MCF 10A (cell line): ENCODE results near the gene ARHGAP9. TPM values are rescaled to one million over a fixed set of nuclear protein-coding genes. Genes with fewer than 3 reads are reported as not detected.

Source experiments
- BruUV-seq: library from RNA; stranded (reverse); fragments of 400-500 nt; replicated peaks from 2 replicates; lab custom pipeline; 2021; lab: Mats Ljungman, UMichigan
- CTCF ChIA-PET: fragments of 300-600 bp; sonication (Branson Sonifier 250); formaldehyde crosslinking; extraction: SDS; loops from one replicate; lab custom pipeline; 2021; ENCODE audit warnings: antibody characterized with exemption, inconsistent platforms; lab: Yijun Ruan, JAX
- POLR2A ChIA-PET: fragments of 300-600, 350-650 bp; sonication (Branson Sonifier 250); formaldehyde crosslinking; extraction: SDS; loops from one replicate; lab custom pipeline; 2020; ENCODE audit warnings: antibody characterized with exemption, inconsistent platforms; lab: Yijun Ruan, JAX
- DNase-seq: peaks from one replicate; pipeline ENCODE4 v3.0.0-alpha.2; 2018; ENCODE audit not compliant: unreplicated experiment
- H3K27ac Mint-ChIP-seq: one replicate; pipeline ENCODE4 v1.8.0; 2022; ENCODE audit warnings: mild to moderate bottlenecking, low read depth, mixed read lengths; ENCODE audit not compliant: unreplicated experiment
- H3K27me3 Mint-ChIP-seq: one replicate; pipeline ENCODE4 v1.8.0; 2022; ENCODE audit warnings: mixed read lengths; ENCODE audit not compliant: insufficient read depth, unreplicated experiment
- H3K36me3 Mint-ChIP-seq: one replicate; pipeline ENCODE4 v1.8.0; 2022; ENCODE audit warnings: mild to moderate bottlenecking, moderate library complexity, mixed read lengths; ENCODE audit not compliant: insufficient read depth, unreplicated experiment
- H3K4me1 Mint-ChIP-seq: one replicate; pipeline ENCODE4 v1.8.0; 2022; ENCODE audit warnings: mixed read lengths; ENCODE audit not compliant: insufficient read depth, unreplicated experiment
- H3K4me3 Mint-ChIP-seq: one replicate; pipeline ENCODE4 v1.8.0; 2022; ENCODE audit warnings: mild to moderate bottlenecking, moderate library complexity, mixed read lengths; ENCODE audit not compliant: unreplicated experiment
- H3K9me3 Mint-ChIP-seq: one replicate; pipeline ENCODE4 v1.8.0; 2022; ENCODE audit warnings: mixed read lengths; ENCODE audit not compliant: unreplicated experiment
- CTCF ChIP-seq: fragments of 200-600 bp; IDR thresholded peaks from one replicate; pipeline ENCODE4 v1.8.0; 2022; ENCODE audit warnings: antibody characterized with exemption, mild to moderate bottlenecking; ENCODE audit not compliant: unreplicated experiment
- intact Hi-C: fragments of 100-400 bp; cut with micrococcal nuclease; formaldehyde crosslinking; loops from 2 replicates; pipeline ENCODE4 v1.14.1; 2022
- total RNA-seq: library from RNA; stranded (reverse); gene quantifications from 2 replicates; pipeline ENCODE4 v1.2.3, GENCODE V29; 2022

Gene ARHGAP9
- total RNA-seq, 1 experiment from 2014 or later: 1.1 TPM

GRCh38 chr12:57433370-57433769 lies 46.3 kb downstream of the ARHGAP9 start:
- BruUV-seq: no TSS peak
- CTCF ChIA-PET: interaction anchor here (0.7 to 2.2 kb wide), 5 partner anchors 18 to 224 kb away, joined by 3 to 17 read pairs (median 3); partner anchors contain the start of gene INHBE
- intact Hi-C loops: no loop called here

GRCh38 chr12:57431654-57432188 lies 47.9 kb downstream of the ARHGAP9 start:
- H3K4me3 Mint-ChIP-seq: peak overlapping the region; percentile 81
- peaks cover 6% of the 10 kb centered on the region for H3K4me1 Mint-ChIP-seq
- ChIA-PET POLR2A (interaction anchor here (1.1 to 1.7 kb wide), 3 partner anchors 11 to 78 kb away, joined by 3 to 7 read pairs (median 3); no protein-coding TSS in a partner anchor), CTCF (interaction anchor here (1.3 to 2.2 kb wide), 5 partner anchors 12 to 124 kb away, joined by 3 to 17 read pairs (median 7); partner anchors contain the start of gene INHBE)
- no peak for DNase-seq
- TF ChIP-seq CTCF: no peak
- peaks cover 13% of the 10 kb centered on the region for H3K36me3 Mint-ChIP-seq
- H3K27me3 Mint-ChIP-seq: no peaks in the 10 kb centered on the region
- no TSS peak for BruUV-seq
- H3K27ac Mint-ChIP-seq: peak overlapping the region; percentile 95
- intact Hi-C loops: no loop called here
- no peaks in the 10 kb centered on the region for H3K9me3 Mint-ChIP-seq

More at GRCh38 chr12:57433370-57433769, 46.3 kb downstream of the ARHGAP9 start:
- Mint-ChIP-seq H3K27ac (no peak overlapping the region), H3K4me1 (no peaks in the 10 kb centered on the region), H3K36me3 (peaks cover 6% of the 10 kb centered on the region), H3K9me3 (no peaks in the 10 kb centered on the region), H3K4me3 (no peak overlapping the region), H3K27me3 (no peaks in the 10 kb centered on the region)
- POLR2A ChIA-PET: interaction anchor here (0.6 to 1.7 kb wide), 4 partner anchors 15 to 721 kb away, joined by 3 to 7 read pairs (median 3); no protein-coding TSS in a partner anchor
- no peak for TF ChIP-seq CTCF
- no peak for DNase-seq

GRCh38 chr12:57430931-57431566 lies 48.6 kb downstream of the ARHGAP9 start, which contains the start of gene R3HDM2:
Gene R3HDM2 (minus strand): TSS chr12:57431043. CDS start chr12:57310428, 120,615 bp downstream.
- Mint-ChIP-seq H3K4me1 (peaks cover 6% of the 10 kb centered on the region), H3K9me3 (no peaks in the 10 kb centered on the region), H3K27ac (peak within 1 kb of the TSS; percentile 95), H3K36me3 (peaks cover 13% of the 10 kb centered on the region), H3K27me3 (no peaks in the 10 kb centered on the region), H3K4me3 (peak within 1 kb of the TSS; percentile 81)
- intact Hi-C loops: no loop called here
- POLR2A ChIA-PET: interaction anchor here (1.1 kb wide), 1 partner anchor 12 kb away, joined by 3 read pairs; no protein-coding TSS in a partner anchor
- TSS peak; percentile 92 for BruUV-seq
- CTCF ChIA-PET: interaction anchor here (1.5 kb wide), 1 partner anchor 13 kb away, joined by 3 read pairs; no protein-coding TSS in a partner anchor
- TF ChIP-seq CTCF: no peak
- peak; percentile 93 for DNase-seq
